OCI-LY1 (cell line): ENCODE measurements around the gene MEIOB.

ENCODE experiments used
- H2AFZ ChIP-seq: fragments of 200-600 bp; sonication (generic), shearing (Covaris generic); 2 replicates; pipeline ENCODE4 v1.6.0; 2014; ENCODE audit warnings: antibody characterized with exemption, mild to moderate bottlenecking, low read length
- H3F3A ChIP-seq: fragments of 200-600 bp; sonication (generic), shearing (Covaris generic); 2 replicates; pipeline ENCODE4 v1.6.0; 2014; ENCODE audit warnings: mild to moderate bottlenecking, antibody characterized with exemption, low read length, moderate library complexity; ENCODE audit not compliant: insufficient read depth
- H3K27ac ChIP-seq: fragments of 200-600 bp; sonication (generic); 2 replicates; pipeline ENCODE4 v1.5.1; 2014; ENCODE audit warnings: low read length, mixed run types, mild to moderate bottlenecking, low read depth; ENCODE audit not compliant: poor library complexity, severe bottlenecking
- H3K27me3 ChIP-seq: fragments of 200-600 bp; sonication (generic); 2 replicates; pipeline ENCODE4 v1.6.0; 2014; ENCODE audit warnings: antibody characterized with exemption, mild to moderate bottlenecking, low read length, moderate library complexity; ENCODE audit not compliant: insufficient read depth
- H3K36me3 ChIP-seq: fragments of 200-600 bp; sonication (generic); 2 replicates; pipeline ENCODE4 v1.6.1; 2014; ENCODE audit warnings: mild to moderate bottlenecking, antibody characterized with exemption, low read length, moderate library complexity, mixed read lengths; ENCODE audit not compliant: insufficient read depth
- H3K4me1 ChIP-seq: fragments of 200-600 bp; sonication (generic); 2 replicates; pipeline ENCODE4 v1.5.1; 2014; ENCODE audit warnings: mild to moderate bottlenecking, low read length, moderate library complexity; ENCODE audit not compliant: insufficient read depth, severe bottlenecking
- H3K4me2 ChIP-seq: fragments of 200-600 bp; sonication (generic), shearing (Covaris generic); 2 replicates; pipeline ENCODE4 v1.6.1; 2014; ENCODE audit warnings: low read length
- H3K4me3 ChIP-seq: fragments of 200-600 bp; sonication (generic); 2 replicates; pipeline ENCODE4 v1.5.1; 2014; ENCODE audit warnings: low read length, low read depth, mild to moderate bottlenecking, mixed read lengths; ENCODE audit not compliant: poor library complexity, severe bottlenecking
- H3K79me2 ChIP-seq: fragments of 200-600 bp; shearing (Covaris generic); 2 replicates; pipeline ENCODE4 v1.6.1; 2016; ENCODE audit warnings: mixed run types, low read length, mixed read lengths; ENCODE audit not compliant: insufficient read depth
- H3K9ac ChIP-seq: fragments of 200-600 bp; sonication (generic), shearing (Covaris generic); 2 replicates; pipeline ENCODE4 v1.6.1; 2014; ENCODE audit warnings: mild to moderate bottlenecking, low read length, mixed read lengths
- H3K9me2 ChIP-seq: fragments of 200-600 bp; sonication (generic), shearing (Covaris generic); 2 replicates; pipeline ENCODE4 v1.6.1; 2014; ENCODE audit warnings: low read depth, mild to moderate bottlenecking, low read length, mixed read lengths
- H3K9me3 ChIP-seq: fragments of 200-600 bp; shearing (Covaris generic); 2 replicates; pipeline ENCODE4 v1.6.1; 2014; ENCODE audit warnings: low read length, mixed read lengths
- H4K20me1 ChIP-seq: fragments of 200-600 bp; sonication (generic), shearing (Covaris generic); 2 replicates; pipeline ENCODE4 v1.6.0; 2016; ENCODE audit warnings: mild to moderate bottlenecking, low read length; ENCODE audit not compliant: insufficient read depth
- EZH2 ChIP-seq: fragments of 200-600 bp; sonication (generic), shearing (Covaris generic); IDR thresholded peaks from 2 replicates; pipeline ENCODE4 v1.8.0; 2017; ENCODE audit warnings: borderline replicate concordance, mixed run types, mild to moderate bottlenecking, antibody characterized with exemption, low read length, moderate library complexity, mixed read lengths
- TF ChIP-seq, protein P1 (sequence below): fragments of 200-600 bp; sonication (generic), shearing (Covaris generic); IDR thresholded peaks from 2 replicates; pipeline ENCODE4 v1.5.1; 2017; ENCODE audit warnings: mild to moderate bottlenecking, antibody characterized with exemption, low read length, moderate library complexity, mixed read lengths

MEIOB gene

DNA sequence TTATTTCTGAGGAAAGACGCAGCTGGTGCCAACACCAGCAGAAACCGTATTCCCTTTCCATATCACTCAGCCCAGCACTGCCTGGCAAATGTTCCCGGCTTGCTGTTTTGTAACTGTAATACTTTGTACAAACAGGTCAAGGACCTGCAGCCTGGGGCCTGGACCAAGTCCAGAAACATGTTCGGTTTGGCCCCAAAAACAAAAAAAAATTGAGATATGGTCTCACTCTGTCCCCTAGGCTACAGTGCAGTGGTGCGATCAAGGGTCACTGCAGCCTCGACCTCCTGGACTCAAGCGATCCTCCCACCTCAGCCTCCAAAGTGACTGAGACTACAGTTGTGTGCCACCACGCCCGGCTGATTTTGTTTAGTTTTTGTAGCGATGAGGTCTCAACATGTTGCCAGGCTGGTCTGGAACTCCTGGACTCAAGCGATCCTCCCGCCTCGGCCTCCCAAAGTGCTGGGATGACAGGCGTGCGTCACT is 46.5 kb downstream of the MEIOB start:
- H3K79me2 ChIP-seq, result no peaks in the 10 kb centered on the region
- 0 out of 2 replicates have a peak, but pooled peaks cover 4% of the 10 kb centered on the region for H3K27me3 ChIP-seq
- peaks cover 8% of the 10 kb centered on the region for H3K4me1 ChIP-seq
- H4K20me1 ChIP-seq, result no peaks in the 10 kb centered on the region
- no peaks in the 10 kb centered on the region for H3K9me3 ChIP-seq
- TF ChIP-seq, protein P1, sequence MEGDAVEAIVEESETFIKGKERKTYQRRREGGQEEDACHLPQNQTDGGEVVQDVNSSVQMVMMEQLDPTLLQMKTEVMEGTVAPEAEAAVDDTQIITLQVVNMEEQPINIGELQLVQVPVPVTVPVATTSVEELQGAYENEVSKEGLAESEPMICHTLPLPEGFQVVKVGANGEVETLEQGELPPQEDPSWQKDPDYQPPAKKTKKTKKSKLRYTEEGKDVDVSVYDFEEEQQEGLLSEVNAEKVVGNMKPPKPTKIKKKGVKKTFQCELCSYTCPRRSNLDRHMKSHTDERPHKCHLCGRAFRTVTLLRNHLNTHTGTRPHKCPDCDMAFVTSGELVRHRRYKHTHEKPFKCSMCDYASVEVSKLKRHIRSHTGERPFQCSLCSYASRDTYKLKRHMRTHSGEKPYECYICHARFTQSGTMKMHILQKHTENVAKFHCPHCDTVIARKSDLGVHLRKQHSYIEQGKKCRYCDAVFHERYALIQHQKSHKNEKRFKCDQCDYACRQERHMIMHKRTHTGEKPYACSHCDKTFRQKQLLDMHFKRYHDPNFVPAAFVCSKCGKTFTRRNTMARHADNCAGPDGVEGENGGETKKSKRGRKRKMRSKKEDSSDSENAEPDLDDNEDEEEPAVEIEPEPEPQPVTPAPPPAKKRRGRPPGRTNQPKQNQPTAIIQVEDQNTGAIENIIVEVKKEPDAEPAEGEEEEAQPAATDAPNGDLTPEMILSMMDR, result no peak
- no peak for TF ChIP-seq EZH2
- H3K4me3 ChIP-seq, result peak overlapping the region; percentile 64
- no peak overlapping the region for H3K27ac ChIP-seq
- H3K9me2 ChIP-seq, result no peaks in the 10 kb centered on the region
- no peak overlapping the region for H2AFZ ChIP-seq
- H3K4me2 ChIP-seq, result peak overlapping the region; percentile 62
- no peaks in the 10 kb centered on the region for H3F3A ChIP-seq
- no peak overlapping the region for H3K9ac ChIP-seq
- H3K36me3 ChIP-seq, result no peaks in the 10 kb centered on the region

DNA sequence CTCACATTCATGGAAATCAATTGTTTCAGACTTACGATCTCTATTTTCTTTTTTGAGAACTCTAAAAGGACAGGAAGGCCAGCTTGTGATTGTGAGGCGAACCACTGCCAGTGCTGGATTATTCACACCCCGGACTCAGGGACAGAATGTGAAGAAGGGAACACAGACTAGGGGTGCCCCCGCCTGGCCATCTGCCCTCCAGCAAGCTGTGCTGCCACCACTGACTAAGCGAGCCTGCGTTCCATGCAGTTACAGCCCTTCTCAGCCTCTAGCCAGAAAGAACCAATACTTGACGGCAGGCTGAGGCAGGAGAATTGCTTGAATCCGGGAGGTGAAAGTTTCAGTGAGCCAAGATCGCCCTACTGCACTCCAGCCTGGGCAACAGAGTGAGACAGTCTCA is 48.1 kb downstream of the MEIOB start:
- 0 out of 2 replicates have a peak, but pooled peaks cover 4% of the 10 kb centered on the region for H3K27me3 ChIP-seq
- TF ChIP-seq EZH2, result no peak
- TF ChIP-seq, protein P1, result peak; percentile 68

DNA sequence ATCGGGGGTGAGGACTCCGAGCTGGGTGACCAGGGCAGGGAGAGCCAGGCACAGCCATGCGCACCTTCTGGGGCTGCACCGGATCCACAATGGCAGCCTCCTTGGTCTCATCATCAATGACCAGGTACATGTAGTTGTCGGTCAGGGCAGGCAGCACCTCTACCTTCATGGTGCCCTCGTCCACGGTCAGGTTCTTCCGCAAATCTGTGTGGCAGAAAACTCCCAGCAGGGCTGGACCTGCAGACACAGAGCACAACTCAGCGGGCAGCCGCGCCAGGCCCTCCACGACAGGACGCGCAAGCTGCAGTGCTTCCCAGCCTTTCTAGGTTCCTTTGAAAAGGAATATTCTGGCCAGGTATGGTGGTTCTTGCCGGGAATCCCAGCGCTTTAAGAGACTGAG is 49.2 kb downstream of the MEIOB start:
- Histone ChIP-seq H3K9me3 (no peaks in the 10 kb centered on the region), H3K27ac (no peak overlapping the region), H3F3A (no peaks in the 10 kb centered on the region), H2AFZ (no peak overlapping the region), H4K20me1 (no peaks in the 10 kb centered on the region), H3K9me2 (no peaks in the 10 kb centered on the region), H3K36me3 (no peaks in the 10 kb centered on the region), H3K4me2 (no peak overlapping the region), H3K79me2 (no peaks in the 10 kb centered on the region), H3K4me3 (no peak overlapping the region), H3K4me1 (peaks cover 7% of the 10 kb centered on the region), H3K9ac (no peak overlapping the region), H3K27me3 (0 out of 2 replicates have a peak, but pooled peaks cover 4% of the 10 kb centered on the region)
- TF ChIP-seq, protein P1, result no peak
- no peak for TF ChIP-seq EZH2

More for the DNA sequence above, 48.1 kb downstream of the MEIOB start:
- Histone ChIP-seq H3K9me3 (no peaks in the 10 kb centered on the region), H4K20me1 (no peaks in the 10 kb centered on the region), H3K9me2 (no peaks in the 10 kb centered on the region), H3K4me1 (peaks cover 8% of the 10 kb centered on the region), H3K79me2 (no peaks in the 10 kb centered on the region), H3K4me3 (no peak overlapping the region), H3F3A (no peaks in the 10 kb centered on the region), H3K36me3 (no peaks in the 10 kb centered on the region), H3K9ac (no peak overlapping the region), H2AFZ (no peak overlapping the region), H3K27ac (no peak overlapping the region), H3K4me2 (no peak overlapping the region)
